Psoas muscle (tissue), 8 donors: Measurements from ENCODE around the gene HMCN2. TPM values are rescaled to one million over a fixed set of nuclear protein-coding genes. Genes with fewer than 3 reads are reported as not detected.

Experiments
- ATAC-seq, 4 donors: fragments of 200-7000 bp; cut with Tn5 transposase; one replicate each; pipeline ENCODE4 v1.9.1; 2020; ENCODE audit warnings: moderate library complexity in 3 of 4, mild to moderate bottlenecking in 2 of 4
- DNase-seq, 2 donors: peaks; one replicate each; pipeline ENCODE4 v3.0.0-alpha.2; 2020
- H3K27ac ChIP-seq: fragments of 200-600 bp; one replicate; pipeline ENCODE4 v1.8.0; 2022
- H3K27me3 ChIP-seq, 3 donors: fragments of 200-600 bp in 1 of 3; one replicate each; pipeline versions ENCODE4 v1.6.1 to v1.8.0; 2013 to 2022; ENCODE audit warnings: low read length in 2 of 3, mild to moderate bottlenecking in 2 of 3, moderate library complexity in 1 of 3; ENCODE audit not compliant: insufficient read depth in 3 of 3
- H3K36me3 ChIP-seq, 2 donors: fragments of 200-600 bp in 1 of 2; one replicate each; pipeline versions ENCODE4 v1.6.1 to v1.8.0; 2013 to 2022; ENCODE audit warnings: low read depth in 1 of 2, mild to moderate bottlenecking in 1 of 2, moderate library complexity in 1 of 2; ENCODE audit not compliant: insufficient read depth in 1 of 2
- H3K4me1 ChIP-seq: fragments of 200-600 bp; one replicate; pipeline ENCODE4 v1.8.0; 2022
- H3K4me3 ChIP-seq: fragments of 200-600 bp; one replicate; pipeline ENCODE4 v1.8.0; 2022; ENCODE audit warnings: mild to moderate bottlenecking
- H3K9me3 ChIP-seq: fragments of 200-600 bp; one replicate; pipeline ENCODE4 v1.8.0; 2022
- CTCF ChIP-seq: fragments of 200-600 bp; IDR thresholded peaks from one replicate; pipeline ENCODE4 v1.8.0; 2022; ENCODE audit warnings: antibody characterized with exemption
- WGBS, 3 donors: extraction: QIAGEN DNeasy Blood & Tissue Kit; methylation state at CpG; one replicate each; pipeline versions ENCODE4 v1.1.6 to v1.1.7; 2013; 5-methylcytosine and 5-hydroxymethylcytosine counted together
- intact Hi-C, 2 donors: fragments of 100-400 bp; cut with DNase I; formaldehyde crosslinking; loops; one replicate each; pipeline versions ENCODE4 v1.11.0 to v1.14.2; 2022
- polyA plus RNA-seq, 3 donors: library from polyadenylated mRNA; stranded (reverse); fragments of 200-250 nt; gene quantifications; one replicate each; pipeline ENCODE4 v1.2.3, GENCODE V29; 2013
- total RNA-seq, 4 donors: library from RNA; stranded (reverse); fragmentation: NEBNext Ultra II Directional in 2 of 4; extraction: Animal tissue kit (Norgen Biotek cat#: 25700) in 2 of 4; gene quantifications; one replicate each; pipeline versions ENCODE4 v1.2.1 to v1.2.4, GENCODE V29; 2021 to 2023
- donor health status: healthy with polysubstance abuse.
- donor health status: DM: no; HTN: no; CAD: no; lungs with moderate emphysema.
- donor health status: Bipolar disorder and iron deficiency.
- donor health status: healthy.
- donor health status: DM: yes; HTN: yes; CAD: no.
- donor health status: DM: no; HTN: no; CAD: no.
- donor health status: DM: no; HTN: no; CAD: no.
- donor health status: DM: yes; HTN: yes; CAD: no.

HMCN2 gene
- total and polyA plus RNA-seq, 7 donors, result 3.6 to 13.2 (median 6.7) TPM

- TF ChIP-seq CTCF, result no peak
- DNase-seq, result peak in 1 of 2 donors; percentile 43
- WGBS, 3 donors, result 87 to 96% (median 91%) methylated on average over 21 to 22 of the region's 22 CpGs
- Histone ChIP-seq H3K4me1 (no peaks in the 10 kb centered on the region), H3K27ac (no peak overlapping the region), H3K4me3 (no peak overlapping the region), H3K27me3 (peaks cover 0 to 31% (median 4%) of the 10 kb centered on the region in 3 donors), H3K36me3 (no peaks in the 10 kb centered on the region), H3K9me3 (no peaks in the 10 kb centered on the region)
- ATAC-seq, result no peak
- intact Hi-C loops, result no loop called here
These were observed 165.4 kb downstream of the HMCN2 start for GRCh38 chr9:130430734-130431535.

- ATAC-seq (no peak), DNase-seq (peak in 1 of 2 donors; percentile 46)
- no peaks in the 10 kb centered on the region for H3K9me3 ChIP-seq
- no peaks in the 10 kb centered on the region for H3K36me3 ChIP-seq
- peaks cover 0 to 30% (median 4%) of the 10 kb centered on the region in 3 donors for H3K27me3 ChIP-seq
- H3K27ac ChIP-seq, result no peak overlapping the region
- TF ChIP-seq CTCF, result no peak
- H3K4me1 ChIP-seq, result no peaks in the 10 kb centered on the region
- intact Hi-C loops, result no loop called here
- WGBS, 3 donors, result 78 to 85% (median 82%) methylated on average over 17 of the region's 17 CpGs
- no peak overlapping the region for H3K4me3 ChIP-seq
These were observed 166.2 kb downstream of the HMCN2 start for GRCh38 chr9:130431536-130432303.

GRCh38 chr9:130432362-130432761, 166.8 kb downstream of the HMCN2 start:
- peak in 1 of 2 donors; percentile 34 for DNase-seq
- TF ChIP-seq CTCF, result no peak
- intact Hi-C loops, result no loop called here
- Histone ChIP-seq H3K4me3 (no peak overlapping the region), H3K9me3 (no peaks in the 10 kb centered on the region), H3K36me3 (no peaks in the 10 kb centered on the region), H3K4me1 (no peaks in the 10 kb centered on the region), H3K27ac (no peak overlapping the region), H3K27me3 (peaks cover 0 to 30% (median 4%) of the 10 kb centered on the region in 3 donors)
- WGBS, 3 donors, result 59 to 66% (median 62%) methylated on average over 10 to 11 of the region's 11 CpGs
- no peak for ATAC-seq

- DNase-seq (peak in 1 of 2 donors; percentile 48), ATAC-seq (no peak)
- WGBS, 3 donors, result 60 to 74% (median 66%) methylated on average over 16 of the region's 16 CpGs
- H3K27ac ChIP-seq, result no peak overlapping the region
- intact Hi-C loops, result no loop called here
- H3K9me3 ChIP-seq, result no peaks in the 10 kb centered on the region
- peaks cover 0 to 29% (median 4%) of the 10 kb centered on the region in 3 donors for H3K27me3 ChIP-seq
- no peaks in the 10 kb centered on the region for H3K36me3 ChIP-seq
- no peaks in the 10 kb centered on the region for H3K4me1 ChIP-seq
- no peak for TF ChIP-seq CTCF
- peak overlapping the region; percentile 36 for H3K4me3 ChIP-seq
These were observed 167.2 kb downstream of the HMCN2 start for GRCh38 chr9:130432796-130433167.
